ENCODE data around the gene PARP1.

DNA sequence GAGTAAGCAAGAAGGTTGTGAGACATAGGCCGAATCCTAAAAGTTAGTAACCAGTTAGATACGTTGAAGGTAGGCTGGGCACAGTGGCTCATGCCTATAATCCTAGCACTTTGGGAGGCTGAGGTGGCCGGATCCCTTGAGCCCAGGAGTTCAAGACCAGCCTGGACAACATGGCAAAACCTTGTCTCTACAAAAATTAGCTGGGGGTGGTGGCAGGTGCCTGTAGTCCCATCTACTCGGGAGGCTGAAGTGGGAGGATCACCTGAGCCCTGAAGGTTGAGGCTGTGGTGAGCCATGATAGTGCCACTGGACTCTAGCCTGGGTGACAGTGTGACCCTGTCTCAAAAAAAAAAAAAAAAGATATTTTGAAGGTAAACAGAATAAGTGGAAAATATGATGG, 1.5 kb upstream of the PARP1 start:
- TF ChIP-seq, protein P1, sequence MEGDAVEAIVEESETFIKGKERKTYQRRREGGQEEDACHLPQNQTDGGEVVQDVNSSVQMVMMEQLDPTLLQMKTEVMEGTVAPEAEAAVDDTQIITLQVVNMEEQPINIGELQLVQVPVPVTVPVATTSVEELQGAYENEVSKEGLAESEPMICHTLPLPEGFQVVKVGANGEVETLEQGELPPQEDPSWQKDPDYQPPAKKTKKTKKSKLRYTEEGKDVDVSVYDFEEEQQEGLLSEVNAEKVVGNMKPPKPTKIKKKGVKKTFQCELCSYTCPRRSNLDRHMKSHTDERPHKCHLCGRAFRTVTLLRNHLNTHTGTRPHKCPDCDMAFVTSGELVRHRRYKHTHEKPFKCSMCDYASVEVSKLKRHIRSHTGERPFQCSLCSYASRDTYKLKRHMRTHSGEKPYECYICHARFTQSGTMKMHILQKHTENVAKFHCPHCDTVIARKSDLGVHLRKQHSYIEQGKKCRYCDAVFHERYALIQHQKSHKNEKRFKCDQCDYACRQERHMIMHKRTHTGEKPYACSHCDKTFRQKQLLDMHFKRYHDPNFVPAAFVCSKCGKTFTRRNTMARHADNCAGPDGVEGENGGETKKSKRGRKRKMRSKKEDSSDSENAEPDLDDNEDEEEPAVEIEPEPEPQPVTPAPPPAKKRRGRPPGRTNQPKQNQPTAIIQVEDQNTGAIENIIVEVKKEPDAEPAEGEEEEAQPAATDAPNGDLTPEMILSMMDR (IDR thresholded peaks at IDR 0.05) = no peak
- TF ChIP-seq POLR2A (IDR thresholded peaks at IDR 0.05) = no peak

Data from lower leg skin (tissue), 3 donors.